A549 (cell line): ENCODE results near the gene FBLN5. TPM values are rescaled to one million over a fixed set of nuclear protein-coding genes. Genes with fewer than 3 reads are reported as not detected.

Source experiments
- ATAC-seq, 2 experiments: fragments of 200-7000 bp in 1 of 2; fragments of >200 bp in 1 of 2; cut with Nextera tagmentation in 1 of 2; cut with Tn5 transposase in 1 of 2; 3 replicates each; pipeline versions ENCODE4 v1.8.0 to v1.9.1; 2018 to 2020; ENCODE audit warnings: mild to moderate bottlenecking in 1 of 2, moderate library complexity in 1 of 2
- CTCF ChIA-PET: fragments of 300-600 bp; sonication (Branson Sonifier 250); formaldehyde crosslinking; extraction: SDS; loops from one replicate; lab custom pipeline; 2021; ENCODE audit warnings: antibody characterized with exemption, inconsistent platforms; lab: Yijun Ruan, JAX
- POLR2A ChIA-PET: fragments of 350-600 bp; formaldehyde crosslinking; extraction: SDS; loops from one replicate; lab custom pipeline; 2021; ENCODE audit warnings: antibody characterized with exemption, inconsistent platforms; lab: Yijun Ruan, JAX
- DNase-seq, 2 experiments: peaks; one replicate each; pipeline versions ENCODE4 v3.0.0 to v3.0.0-alpha.2; 2011 to 2016; ENCODE audit warnings: low read depth in 1 of 2, low spot score in 1 of 2
- FAIRE-seq: peaks from 2 replicates; lab custom pipeline; 2011; peaks lifted over from hg19 to GRCh38; lab: Jason Lieb, UNC
- H3K27ac ChIP-seq, 2 experiments: fragments of >200 bp; sonication (Bioruptor Twin); formaldehyde crosslinking; 3 replicates each; pipeline ENCODE4 v1.5.1; 2016 to 2017
- H3K4me1 ChIP-seq: fragments of >200 bp; sonication (Bioruptor Twin); formaldehyde crosslinking; 3 replicates; pipeline ENCODE4 v1.6.1; 2016
- H3K4me2 ChIP-seq: fragments of >200 bp; sonication (Bioruptor Twin); formaldehyde crosslinking; 3 replicates; pipeline ENCODE4 v1.6.1; 2016
- H3K4me3 ChIP-seq: fragments of >200 bp; sonication (Bioruptor Twin); formaldehyde crosslinking; 3 replicates; pipeline ENCODE4 v1.5.1; 2016
- H3K9me3 ChIP-seq: fragments of >200 bp; sonication (Bioruptor Twin); formaldehyde crosslinking; 3 replicates; pipeline ENCODE4 v1.6.1; 2016
- CBX2 ChIP-seq: fragments of 200-600 bp; sonication (generic); IDR thresholded peaks from 2 replicates; pipeline ENCODE4 v1.6.1; 2016; ENCODE audit warnings: low read depth, mild to moderate bottlenecking, borderline replicate concordance
- CHD2 ChIP-seq: fragments of 150-350 bp; IDR thresholded peaks from 2 replicates; pipeline ENCODE4 v1.6.1; 2014; ENCODE audit warnings: low read length; ENCODE audit not compliant: partially characterized antibody
- EHF ChIP-seq: fragments of 250-450 bp; sonication (Bioruptor Pico); IDR thresholded peaks from 2 replicates; pipeline ENCODE4 v1.5.0; 2020; ENCODE audit warnings: mild to moderate bottlenecking
- FOXS1 ChIP-seq: fragments of 250-450 bp; sonication (Bioruptor Pico); IDR thresholded peaks from 2 replicates; pipeline ENCODE4 v1.5.0; 2020; ENCODE audit warnings: mild to moderate bottlenecking, moderate library complexity
- GATA3 ChIP-seq: IDR thresholded peaks from 2 replicates; pipeline ENCODE4 v1.6.1; 2012; ENCODE audit warnings: borderline replicate concordance
- HDAC2 ChIP-seq: fragments of 200-600 bp; sonication (generic); IDR thresholded peaks from 2 replicates; pipeline ENCODE4 v1.6.1; 2016
- HEYL ChIP-seq: fragments of 250-450 bp; sonication (Bioruptor Pico); IDR thresholded peaks from 2 replicates; pipeline ENCODE4 v1.8.0; 2021; ENCODE audit warnings: mild to moderate bottlenecking, moderate library complexity
- HOXA7 ChIP-seq: fragments of 250-450 bp; sonication (Bioruptor Pico); IDR thresholded peaks from 2 replicates; pipeline ENCODE4 v1.5.0; 2020; ENCODE audit warnings: mild to moderate bottlenecking, moderate library complexity
- NR3C1 ChIP-seq: fragments of >200 bp; sonication (Bioruptor Twin); formaldehyde crosslinking; IDR thresholded peaks from 3 replicates; pipeline ENCODE4 v1.6.1; 2017
- POLR2A ChIP-seq: IDR thresholded peaks from 2 replicates; pipeline ENCODE4 v1.6.1; 2012; ENCODE audit warnings: mild to moderate bottlenecking, low read length
- RAD21 ChIP-seq, 2 experiments: fragments of >200 bp in 1 of 2; sonication (Bioruptor Twin) in 1 of 2; formaldehyde crosslinking in 1 of 2; IDR thresholded peaks in 1 of 2; conservative IDR thresholded peaks in 1 of 2; 2 replicates in 1 of 2; 3 replicates in 1 of 2; pipeline ENCODE4 v1.6.1; 2012 to 2018; ENCODE audit warnings: inconsistent platforms in 1 of 2
- RFX5 ChIP-seq: fragments of 450-650 bp; IDR thresholded peaks from 2 replicates; pipeline ENCODE4 v1.7.1; 2014; ENCODE audit warnings: antibody characterized with exemption, mild to moderate bottlenecking, moderate library complexity
- RNF2 ChIP-seq: fragments of 200-600 bp; sonication (generic); IDR thresholded peaks from 2 replicates; pipeline ENCODE4 v1.6.1; 2016; ENCODE audit warnings: low read depth, mild to moderate bottlenecking, antibody characterized with exemption, moderate library complexity, borderline replicate concordance
- ZFP36 ChIP-seq: fragments of 450-650 bp; IDR thresholded peaks from 2 replicates; pipeline ENCODE4 v1.6.1; 2014; ENCODE audit warnings: borderline replicate concordance; ENCODE audit not compliant: partially characterized antibody
- WGBS: methylation state at CpG from one replicate; pipeline ENCODE4 v1.1.6; 2017; ENCODE audit errors: missing lambda C conversion rate; 5-methylcytosine and 5-hydroxymethylcytosine counted together
- polyA plus RNA-seq, 4 experiments: library from polyadenylated mRNA; depleted of rRNA in 3 of 4; stranded (reverse); fragments of >200 nt; fragmentation: RNase III in 1 of 4; extraction: RNeasy Plus Mini Kit Qiagen cat#74134 plus additional on column Dnase treatment in 1 of 4; gene quantifications; 2 replicates in 3 of 4; 3 replicates in 1 of 4; pipeline ENCODE4 v1.2.3, GENCODE V29; 2011 to 2017
- TF ChIP-seq, protein P1 (sequence below): IDR thresholded peaks from 2 replicates; pipeline ENCODE4 v1.6.1; 2012
- TF ChIP-seq, protein P2 (sequence below): fragments of 250-450 bp; sonication (Bioruptor Pico); IDR thresholded peaks from 2 replicates; pipeline ENCODE4 v1.5.0; 2020; ENCODE audit warnings: low read depth, mild to moderate bottlenecking, moderate library complexity
- TF ChIP-seq, protein P3 (sequence below): fragments of 450-650 bp; IDR thresholded peaks from 2 replicates; pipeline ENCODE4 v1.6.1; 2014; ENCODE audit warnings: antibody characterized with exemption
- TF ChIP-seq, protein P4 (sequence below): fragments of >200 bp; sonication (Bioruptor Twin); formaldehyde crosslinking; IDR thresholded peaks from 3 replicates; pipeline ENCODE4 v1.5.1; 2016
- TF ChIP-seq, protein P5 (sequence below): IDR thresholded peaks from 2 replicates; pipeline ENCODE4 v1.6.1; 2012
- TF ChIP-seq, protein P6 (sequence below): fragments of 200-600 bp; sonication (generic); IDR thresholded peaks from 2 replicates; pipeline ENCODE4 v1.6.1; 2016; ENCODE audit warnings: antibody characterized with exemption, mild to moderate bottlenecking, moderate library complexity

The FBLN5 gene
- polyA plus RNA-seq, 2 of the 4 experiments (the other 2 are of a cell fraction) = 0.88 to 1.3 TPM

DNA sequence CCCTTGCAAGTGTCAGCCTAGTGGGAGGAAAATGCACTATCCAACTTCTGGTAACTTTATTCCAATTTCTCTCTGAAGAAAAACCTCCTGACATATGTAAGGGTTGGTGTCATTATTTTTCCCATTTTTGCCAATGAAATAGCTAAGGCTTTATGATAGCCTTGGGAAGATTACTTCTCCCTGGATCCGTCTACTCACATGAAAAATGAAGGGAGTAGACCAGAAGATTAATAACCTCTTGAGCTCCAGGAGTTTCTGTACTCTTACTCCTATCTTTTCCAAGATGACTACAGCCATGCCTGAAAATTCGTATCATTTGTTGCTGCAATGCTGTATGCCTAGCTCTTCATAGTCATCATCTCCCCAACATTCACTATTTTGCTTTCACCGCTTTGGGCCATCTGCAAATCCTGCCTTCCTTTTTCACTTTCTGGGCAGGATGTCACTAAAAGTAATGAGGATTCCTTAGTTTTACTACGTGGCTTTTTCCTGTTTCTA, 98.9 kb downstream of the FBLN5 start:
- WGBS = 38% methylated on average over 4 of the region's 4 CpGs
- H3K27ac ChIP-seq = no peak overlapping the region
- ChIA-PET CTCF (no interaction called here), POLR2A (no interaction called here)
- no peak for DNase-seq
- H3K4me2 ChIP-seq = no peak overlapping the region
- TF ChIP-seq, protein P1, sequence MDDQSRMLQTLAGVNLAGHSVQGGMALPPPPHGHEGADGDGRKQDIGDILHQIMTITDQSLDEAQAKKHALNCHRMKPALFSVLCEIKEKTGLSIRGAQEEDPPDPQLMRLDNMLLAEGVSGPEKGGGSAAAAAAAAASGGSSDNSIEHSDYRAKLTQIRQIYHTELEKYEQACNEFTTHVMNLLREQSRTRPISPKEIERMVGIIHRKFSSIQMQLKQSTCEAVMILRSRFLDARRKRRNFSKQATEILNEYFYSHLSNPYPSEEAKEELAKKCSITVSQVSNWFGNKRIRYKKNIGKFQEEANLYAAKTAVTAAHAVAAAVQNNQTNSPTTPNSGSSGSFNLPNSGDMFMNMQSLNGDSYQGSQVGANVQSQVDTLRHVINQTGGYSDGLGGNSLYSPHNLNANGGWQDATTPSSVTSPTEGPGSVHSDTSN = no peak
- TF ChIP-seq NR3C1 (no peak), POLR2A (no peak), GATA3 (no peak), EHF (CRISPR knock-in tag) (no peak), FOXS1 (CRISPR knock-in tag) (no peak), CHD2 (no peak), RFX5 (no peak), RAD21 (conservative IDR thresholded peaks at IDR 0.05 in 1 of 2, IDR thresholded peaks at IDR 0.05 in 1 of 2) (no peak), CBX2 (no peak), HEYL (no peak), HDAC2 (no peak), RNF2 (no peak), HOXA7 (CRISPR knock-in tag) (no peak), ZFP36 (no peak)
- TF ChIP-seq, protein P2, sequence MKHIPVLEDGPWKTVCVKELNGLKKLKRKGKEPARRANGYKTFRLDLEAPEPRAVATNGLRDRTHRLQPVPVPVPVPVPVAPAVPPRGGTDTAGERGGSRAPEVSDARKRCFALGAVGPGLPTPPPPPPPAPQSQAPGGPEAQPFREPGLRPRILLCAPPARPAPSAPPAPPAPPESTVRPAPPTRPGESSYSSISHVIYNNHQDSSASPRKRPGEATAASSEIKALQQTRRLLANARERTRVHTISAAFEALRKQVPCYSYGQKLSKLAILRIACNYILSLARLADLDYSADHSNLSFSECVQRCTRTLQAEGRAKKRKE (CRISPR knock-in tag) = no peak
- TF ChIP-seq, protein P3, sequence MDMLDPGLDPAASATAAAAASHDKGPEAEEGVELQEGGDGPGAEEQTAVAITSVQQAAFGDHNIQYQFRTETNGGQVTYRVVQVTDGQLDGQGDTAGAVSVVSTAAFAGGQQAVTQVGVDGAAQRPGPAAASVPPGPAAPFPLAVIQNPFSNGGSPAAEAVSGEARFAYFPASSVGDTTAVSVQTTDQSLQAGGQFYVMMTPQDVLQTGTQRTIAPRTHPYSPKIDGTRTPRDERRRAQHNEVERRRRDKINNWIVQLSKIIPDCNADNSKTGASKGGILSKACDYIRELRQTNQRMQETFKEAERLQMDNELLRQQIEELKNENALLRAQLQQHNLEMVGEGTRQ = no peak
- TF ChIP-seq, protein P4, sequence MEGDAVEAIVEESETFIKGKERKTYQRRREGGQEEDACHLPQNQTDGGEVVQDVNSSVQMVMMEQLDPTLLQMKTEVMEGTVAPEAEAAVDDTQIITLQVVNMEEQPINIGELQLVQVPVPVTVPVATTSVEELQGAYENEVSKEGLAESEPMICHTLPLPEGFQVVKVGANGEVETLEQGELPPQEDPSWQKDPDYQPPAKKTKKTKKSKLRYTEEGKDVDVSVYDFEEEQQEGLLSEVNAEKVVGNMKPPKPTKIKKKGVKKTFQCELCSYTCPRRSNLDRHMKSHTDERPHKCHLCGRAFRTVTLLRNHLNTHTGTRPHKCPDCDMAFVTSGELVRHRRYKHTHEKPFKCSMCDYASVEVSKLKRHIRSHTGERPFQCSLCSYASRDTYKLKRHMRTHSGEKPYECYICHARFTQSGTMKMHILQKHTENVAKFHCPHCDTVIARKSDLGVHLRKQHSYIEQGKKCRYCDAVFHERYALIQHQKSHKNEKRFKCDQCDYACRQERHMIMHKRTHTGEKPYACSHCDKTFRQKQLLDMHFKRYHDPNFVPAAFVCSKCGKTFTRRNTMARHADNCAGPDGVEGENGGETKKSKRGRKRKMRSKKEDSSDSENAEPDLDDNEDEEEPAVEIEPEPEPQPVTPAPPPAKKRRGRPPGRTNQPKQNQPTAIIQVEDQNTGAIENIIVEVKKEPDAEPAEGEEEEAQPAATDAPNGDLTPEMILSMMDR = no peak
- TF ChIP-seq, protein P5, sequence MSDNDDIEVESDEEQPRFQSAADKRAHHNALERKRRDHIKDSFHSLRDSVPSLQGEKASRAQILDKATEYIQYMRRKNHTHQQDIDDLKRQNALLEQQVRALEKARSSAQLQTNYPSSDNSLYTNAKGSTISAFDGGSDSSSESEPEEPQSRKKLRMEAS = no peak
- TF ChIP-seq, protein P6, sequence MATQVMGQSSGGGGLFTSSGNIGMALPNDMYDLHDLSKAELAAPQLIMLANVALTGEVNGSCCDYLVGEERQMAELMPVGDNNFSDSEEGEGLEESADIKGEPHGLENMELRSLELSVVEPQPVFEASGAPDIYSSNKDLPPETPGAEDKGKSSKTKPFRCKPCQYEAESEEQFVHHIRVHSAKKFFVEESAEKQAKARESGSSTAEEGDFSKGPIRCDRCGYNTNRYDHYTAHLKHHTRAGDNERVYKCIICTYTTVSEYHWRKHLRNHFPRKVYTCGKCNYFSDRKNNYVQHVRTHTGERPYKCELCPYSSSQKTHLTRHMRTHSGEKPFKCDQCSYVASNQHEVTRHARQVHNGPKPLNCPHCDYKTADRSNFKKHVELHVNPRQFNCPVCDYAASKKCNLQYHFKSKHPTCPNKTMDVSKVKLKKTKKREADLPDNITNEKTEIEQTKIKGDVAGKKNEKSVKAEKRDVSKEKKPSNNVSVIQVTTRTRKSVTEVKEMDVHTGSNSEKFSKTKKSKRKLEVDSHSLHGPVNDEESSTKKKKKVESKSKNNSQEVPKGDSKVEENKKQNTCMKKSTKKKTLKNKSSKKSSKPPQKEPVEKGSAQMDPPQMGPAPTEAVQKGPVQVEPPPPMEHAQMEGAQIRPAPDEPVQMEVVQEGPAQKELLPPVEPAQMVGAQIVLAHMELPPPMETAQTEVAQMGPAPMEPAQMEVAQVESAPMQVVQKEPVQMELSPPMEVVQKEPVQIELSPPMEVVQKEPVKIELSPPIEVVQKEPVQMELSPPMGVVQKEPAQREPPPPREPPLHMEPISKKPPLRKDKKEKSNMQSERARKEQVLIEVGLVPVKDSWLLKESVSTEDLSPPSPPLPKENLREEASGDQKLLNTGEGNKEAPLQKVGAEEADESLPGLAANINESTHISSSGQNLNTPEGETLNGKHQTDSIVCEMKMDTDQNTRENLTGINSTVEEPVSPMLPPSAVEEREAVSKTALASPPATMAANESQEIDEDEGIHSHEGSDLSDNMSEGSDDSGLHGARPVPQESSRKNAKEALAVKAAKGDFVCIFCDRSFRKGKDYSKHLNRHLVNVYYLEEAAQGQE = no peak
- no peaks in the 10 kb centered on the region for H3K4me1 ChIP-seq
- H3K4me3 ChIP-seq = no peak overlapping the region
- ATAC-seq = no peak
- H3K9me3 ChIP-seq = no peaks in the 10 kb centered on the region
- FAIRE-seq = no peak
